Stomach (tissue), 19 donors: Measurements from ENCODE around the gene NUP155. TPM values are rescaled to one million over a fixed set of nuclear protein-coding genes. Genes with fewer than 3 reads are reported as not detected.
"Not testable (repeated sequence)": the region's sequence is repeated elsewhere in the genome, so short reads cannot be mapped to it uniquely, and the experiment has no call there.

Experiments
- DNase-seq, 2 donors: peaks; one replicate each; pipeline versions ENCODE4 v3.0.0 to v3.0.0-alpha.2; 2013 to 2019
- H3K27ac ChIP-seq, 5 donors: fragments of 200-600 bp in 4 of 5; sonication (generic) in 4 of 5; one replicate each; pipeline ENCODE4 v1.5.1; 2013 to 2019; ENCODE audit warnings: mild to moderate bottlenecking in 1 of 5, moderate library complexity in 1 of 5
- H3K27me3 ChIP-seq, 3 donors: fragments of 200-600 bp; sonication (generic); one replicate each; pipeline ENCODE4 v1.5.1; 2017 to 2019; ENCODE audit warnings: mixed run types in 1 of 3
- H3K36me3 ChIP-seq, 4 donors: fragments of 200-600 bp; sonication (generic); 1 replicate in 3 of 4; 2 replicates in 1 of 4; pipeline ENCODE4 v1.5.1; 2016 to 2019
- H3K4me1 ChIP-seq, 4 donors: fragments of 200-600 bp; sonication (generic); one replicate each; pipeline ENCODE4 v1.5.1; 2016 to 2019
- H3K4me3 ChIP-seq, 4 donors: fragments of 200-600 bp; sonication (generic) in 3 of 4; one replicate each; pipeline ENCODE4 v1.5.1; 2016 to 2019; ENCODE audit warnings: mild to moderate bottlenecking in 1 of 4
- H3K9me3 ChIP-seq, 4 donors: fragments of 200-600 bp; sonication (generic); one replicate each; pipeline ENCODE4 v1.5.1; 2016 to 2019
- CTCF ChIP-seq, 7 experiments: fragments of 450-650 bp in 4 of 7; fragments of 200-600 bp in 3 of 7; sonication (generic) in 3 of 7; IDR thresholded peaks; one replicate each; pipeline ENCODE4 v1.5.1; 2016 to 2019; ENCODE audit warnings: antibody characterized with exemption in 7 of 7, control low read depth in 2 of 7, mild to moderate bottlenecking in 1 of 7
- EP300 ChIP-seq: sonication (generic); formaldehyde crosslinking; IDR thresholded peaks from one replicate; pipeline ENCODE4 v1.6.1; 2017; ENCODE audit warnings: antibody characterized with exemption
- POLR2A ChIP-seq, 4 donors: fragments of 450-650 bp; IDR thresholded peaks; one replicate each; pipeline ENCODE4 v1.6.1; 2016; ENCODE audit warnings: antibody characterized with exemption in 4 of 4, control low read depth in 2 of 4, mild to moderate bottlenecking in 1 of 4, moderate library complexity in 1 of 4
- POLR2AphosphoS5 ChIP-seq, 3 donors: sonication (generic); formaldehyde crosslinking; IDR thresholded peaks; one replicate each; pipeline ENCODE4 v1.6.1; 2016; ENCODE audit warnings: antibody characterized with exemption in 3 of 3
- WGBS, 5 donors: extraction: QIAGEN DNeasy Blood & Tissue Kit in 3 of 5; methylation state at CpG; one replicate each; pipeline versions ENCODE4 v1.1.5 to v1.1.7; 2013 to 2018; 5-methylcytosine and 5-hydroxymethylcytosine counted together
- intact Hi-C: fragments of 100-400 bp; cut with DNase I; formaldehyde crosslinking; loops from one replicate; pipeline ENCODE4 v1.15.1; 2023; ENCODE audit warnings: low total_unique reads
- long read RNA-seq, 10 donors: transcript quantifications; one replicate each; lab custom pipeline, GENCODE V29; 2026
- polyA plus RNA-seq, 3 donors: library from polyadenylated mRNA; stranded (reverse); fragments of 200-250 nt; gene quantifications; one replicate each; pipeline ENCODE4 v1.2.3, GENCODE V29; 2013
- total RNA-seq, 5 donors: library from RNA; depleted of rRNA; stranded (reverse); fragments of >200 nt; gene quantifications; one replicate each; pipeline versions ENCODE4 v1.1.0 to v1.2.3, GENCODE V29; 2014 to 2016
- donor health status: healthy with polysubstance abuse.
- donor health status: Bipolar disorder and iron deficiency.
- donor health status: healthy.

NUP155 gene
- 10 to 100 TPM in 3 of 5 donors, 1 to 10 TPM in 2; 4.1 to 60.8 (median 26.6) TPM for total RNA-seq
- polyA plus RNA-seq = 1 to 10 TPM; 2.1 to 2.8 (median 2.7) TPM
- long read RNA-seq, donor 1 = 0 reads
- long read RNA-seq, donor 2, partial matches to known transcripts = 0 of 5 reads
- long read RNA-seq, donor 2, other reads (novel, unspliced or antisense) = 5 of 5 reads
- long read RNA-seq, donor 3 = 0 reads
- long read RNA-seq, donor 4 = 0 reads
- long read RNA-seq, donor 5 = 0 reads
- long read RNA-seq, donor 6, full-length matches to known transcripts = 2 of 15 reads
- long read RNA-seq, donor 6, partial matches to known transcripts = 13 of 15 reads
- long read RNA-seq, donor 6, other reads (novel, unspliced or antisense) = 0 of 15 reads
- long read RNA-seq, donor 7, partial matches to known transcripts = 5 of 5 reads
- long read RNA-seq, donor 7, other reads (novel, unspliced or antisense) = 0 of 5 reads
- long read RNA-seq, donor 8 = 0 reads
- long read RNA-seq, donor 9 = 0 reads
- long read RNA-seq, donor 10 = 0 reads

DNA sequence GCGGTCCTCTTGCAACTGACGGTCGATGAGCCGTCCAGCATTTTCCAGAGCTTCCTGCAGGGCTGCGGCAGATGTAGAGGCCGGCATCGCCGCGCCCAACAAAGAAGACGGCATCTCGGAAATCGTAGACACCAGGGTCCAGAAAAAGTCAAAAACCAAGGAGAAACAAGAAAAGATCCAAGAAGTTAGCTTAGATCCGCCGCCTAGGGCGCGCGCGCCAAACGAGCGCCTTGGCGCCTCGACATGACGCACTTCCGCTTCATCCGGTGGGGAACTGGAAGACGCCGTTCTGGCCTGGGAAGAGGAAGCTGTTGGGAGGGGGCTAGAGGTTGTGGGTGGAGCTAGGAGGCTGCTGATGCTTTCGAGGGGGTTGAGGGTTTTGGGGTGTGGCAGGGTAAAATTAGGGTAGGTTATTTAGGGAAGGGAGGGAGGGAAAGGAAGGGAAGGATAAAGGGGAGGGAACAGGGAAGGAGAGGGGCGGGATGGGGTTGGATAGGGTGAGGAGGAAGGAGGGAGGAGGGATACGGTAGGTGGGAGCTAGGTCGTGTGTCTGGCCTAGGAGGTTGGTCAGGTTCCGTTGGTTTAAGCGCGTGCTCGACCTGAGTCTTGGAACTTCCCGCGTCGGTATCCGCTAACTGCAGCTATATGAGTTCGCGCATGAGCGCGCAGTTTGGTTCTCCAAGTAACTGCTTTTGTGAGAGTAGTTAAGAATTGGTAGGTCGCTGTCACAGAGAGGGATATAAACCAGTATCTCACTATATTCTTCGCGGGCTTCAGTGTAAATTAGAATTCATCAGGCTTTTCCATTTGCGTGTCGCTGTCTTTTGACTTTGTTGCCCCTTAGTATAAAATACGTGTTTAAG is at the start of gene NUP155:
NUP155 (minus strand) TSS at position 243 of the 863 bp plus-strand sequence; CDS start at position 114, 129 bp downstream.
- peak within 1 kb of the TSS; percentile 80 to 87 (median 84) for H3K27ac ChIP-seq
- WGBS, 5 donors = 1 to 2% (median 1%) methylated on average over 48 to 49 of the region's 49 CpGs
- peak within 1 kb of the TSS; percentile 73 to 99 (median 82) for H3K4me3 ChIP-seq
- peaks cover 18 to 50% (median 39%) of the 10 kb centered on the region in 4 donors for H3K4me1 ChIP-seq
- intact Hi-C loops = no loop called here
- DNase-seq = peak; percentile 88 to 98
- H3K9me3 ChIP-seq = no peaks in the 10 kb centered on the region
- H3K27me3 ChIP-seq = no peaks in the 10 kb centered on the region
- peaks cover 0 to 7% (median 2%) of the 10 kb centered on the region in 4 donors for H3K36me3 ChIP-seq
- peak in 1 of 7 experiments; percentile 32 for TF ChIP-seq CTCF (IDR thresholded peaks at IDR 0.05)
- TF ChIP-seq EP300 = no peak
- peak in 1 of 4 donors; percentile 26 for TF ChIP-seq POLR2A (IDR thresholded peaks at IDR 0.05)
- peak; percentile 89 to 96 (median 94) for TF ChIP-seq POLR2AphosphoS5 (IDR thresholded peaks at IDR 0.05)

- WGBS, 5 donors = 89 to 94% (median 93%) methylated on average over 9 of the region's 9 CpGs
- intact Hi-C loops = no loop called here
- H3K4me1 ChIP-seq = no peaks in the 10 kb centered on the region
These were observed 46.4 kb upstream of the NUP155 start for GRCh38 chr5:37417347-37417746.

DNA sequence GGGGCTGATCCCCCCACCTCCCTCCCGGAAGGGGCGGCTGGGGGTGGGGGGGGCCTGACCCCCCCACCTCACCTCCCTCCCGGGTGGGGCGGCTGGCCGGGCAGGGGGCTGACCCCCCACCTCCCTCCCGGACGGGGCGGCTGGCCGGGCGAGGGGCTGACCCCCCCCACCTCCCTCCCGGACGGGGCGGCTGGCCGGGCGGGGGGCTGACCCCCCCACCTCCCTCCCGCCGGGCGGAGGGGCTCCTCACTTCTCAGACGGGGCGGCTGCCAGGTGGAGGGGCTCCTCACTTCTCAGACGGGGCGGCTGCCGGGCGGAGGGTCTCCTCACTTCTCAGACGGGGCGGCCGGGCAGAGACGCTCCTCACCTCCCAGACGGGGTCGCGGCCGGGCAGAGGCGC is 44.5 kb upstream of the NUP155 start:
- WGBS, 5 donors = 83 to 97% (median 92%) methylated on average over 4 to 18 of the region's 33 CpGs; no CpG with 5 or more reads in 2 of the 5 donors
- H3K36me3 ChIP-seq = peaks cover 5 to 43% (median 39%) of the 10 kb centered on the region in 4 donors
- intact Hi-C loops, DNase-seq, H3K9me3 ChIP-seq, H3K4me1 ChIP-seq, H3K27me3 ChIP-seq, H3K27ac ChIP-seq, H3K4me3 ChIP-seq: not testable (repeated sequence)

More at GRCh38 chr5:37417347-37417746, 46.4 kb upstream of the NUP155 start:
- no peaks in the 10 kb centered on the region for H3K27me3 ChIP-seq
- TF ChIP-seq CTCF (IDR thresholded peaks at IDR 0.05) (no peak), POLR2AphosphoS5 (IDR thresholded peaks at IDR 0.05) (no peak), POLR2A (IDR thresholded peaks at IDR 0.05) (no peak), EP300 (no peak)
- DNase-seq = no peak
- no peak overlapping the region for H3K27ac ChIP-seq
- H3K4me3 ChIP-seq = no peak overlapping the region
- peaks cover 5 to 48% (median 42%) of the 10 kb centered on the region in 4 donors for H3K36me3 ChIP-seq
- no peaks in the 10 kb centered on the region for H3K9me3 ChIP-seq

DNA sequence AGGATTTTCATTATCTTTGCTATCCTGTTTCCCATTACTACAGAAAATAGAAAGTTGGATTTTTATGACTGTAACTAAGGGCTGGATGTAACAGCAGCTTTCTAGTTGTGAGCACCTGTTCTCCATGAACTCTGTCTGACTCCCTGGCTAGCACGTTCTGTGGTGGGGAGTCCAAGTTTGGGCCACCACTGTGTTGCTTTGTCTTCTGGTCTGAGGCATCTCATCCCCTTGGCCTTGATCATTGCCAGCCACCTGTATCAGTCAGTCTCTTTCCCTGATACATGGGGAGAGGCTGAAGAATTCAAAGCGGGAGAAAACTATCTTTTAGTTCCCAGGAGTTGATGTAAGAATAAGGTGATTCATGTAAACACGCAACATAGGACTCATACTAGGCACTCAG is 41.6 kb upstream of the NUP155 start:
- intact Hi-C loops = no loop called here
- DNase-seq = no peak
- Histone ChIP-seq H3K9me3 (no peaks in the 10 kb centered on the region), H3K4me1 (no peaks in the 10 kb centered on the region), H3K4me3 (no peak overlapping the region), H3K27me3 (no peaks in the 10 kb centered on the region), H3K36me3 (peaks cover 2 to 52% (median 46%) of the 10 kb centered on the region in 4 donors), H3K27ac (no peak overlapping the region)
- WGBS, 5 donors = 82 to 92% (median 88%) methylated on average over 3 of the region's 3 CpGs
- TF ChIP-seq EP300 (no peak), CTCF (IDR thresholded peaks at IDR 0.05) (no peak), POLR2A (IDR thresholded peaks at IDR 0.05) (no peak), POLR2AphosphoS5 (IDR thresholded peaks at IDR 0.05) (no peak)
